HG02678 (cell line): ENCODE measurements around the gene SRP68.
"Not testable (repeated sequence)": the region's sequence is repeated elsewhere in the genome, so short reads cannot be mapped to it uniquely, and the experiment has no call there.

Experiments used
- ATAC-seq: cut with Tn5 transposase; IDR thresholded peaks from one replicate; pipeline ENCODE4 v1.9.1; 2021; ENCODE audit warnings: mild to moderate bottlenecking, moderate library complexity; ENCODE audit not compliant: unreplicated experiment

SRP68 gene

GRCh38 chr17:76077584-76078110, 5.3 kb upstream of the SRP68 start:
- no peak for ATAC-seq

GRCh38 chr17:76076765-76077583, 4.7 kb upstream of the SRP68 start:
- no peak for ATAC-seq

- ATAC-seq: no peak
These were observed 3.9 kb upstream of the SRP68 start for GRCh38 chr17:76076146-76076764.

GRCh38 chr17:76075364-76076145, 3.2 kb upstream of the SRP68 start:
- no peak for ATAC-seq

GRCh38 chr17:76074390-76075363, 2.4 kb upstream of the SRP68 start, which contains the start of gene GALR2:
Gene GALR2 (plus strand): TSS chr17:76074781. CDS start chr17:76074884, 103 bp downstream.
- no peak for ATAC-seq

- no peak for ATAC-seq
These were observed 678 bp downstream of the SRP68 start for GRCh38 chr17:76071531-76072147.

- no peak for ATAC-seq
These were observed 6.5 kb downstream of the SRP68 start for GRCh38 chr17:76065775-76066174.

DNA sequence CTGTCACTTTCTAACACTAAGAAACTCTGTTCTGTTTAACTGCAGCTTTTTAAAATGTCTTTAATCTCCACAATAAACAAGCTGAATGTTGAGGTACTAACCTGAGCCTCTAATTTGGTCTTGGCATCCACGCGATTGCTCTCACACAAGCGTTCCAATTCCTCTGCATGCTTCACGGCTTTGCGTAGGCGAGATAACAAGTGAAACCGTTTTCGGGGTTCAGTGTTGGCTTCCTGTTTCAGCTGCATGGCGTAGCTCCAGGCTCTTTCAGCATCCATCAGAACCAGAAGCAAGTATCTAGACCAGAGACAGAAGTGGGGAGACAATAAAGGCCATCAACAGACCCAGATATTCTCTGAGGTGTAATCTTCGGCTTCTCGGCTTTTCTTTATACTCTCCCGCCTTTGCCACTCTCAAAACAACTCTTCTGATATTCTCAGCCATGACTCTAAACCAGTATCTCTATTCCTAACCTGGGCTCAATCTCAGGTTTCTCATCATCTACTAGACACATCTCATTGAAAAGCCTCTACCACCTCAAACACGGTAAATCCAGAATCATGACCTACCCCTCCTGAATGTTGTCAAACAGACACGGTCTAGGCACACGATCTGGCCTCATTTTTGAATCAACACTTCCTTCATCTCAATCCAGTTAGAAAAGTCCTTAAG, 8.3 kb downstream of the SRP68 start:
- no peak for ATAC-seq

DNA sequence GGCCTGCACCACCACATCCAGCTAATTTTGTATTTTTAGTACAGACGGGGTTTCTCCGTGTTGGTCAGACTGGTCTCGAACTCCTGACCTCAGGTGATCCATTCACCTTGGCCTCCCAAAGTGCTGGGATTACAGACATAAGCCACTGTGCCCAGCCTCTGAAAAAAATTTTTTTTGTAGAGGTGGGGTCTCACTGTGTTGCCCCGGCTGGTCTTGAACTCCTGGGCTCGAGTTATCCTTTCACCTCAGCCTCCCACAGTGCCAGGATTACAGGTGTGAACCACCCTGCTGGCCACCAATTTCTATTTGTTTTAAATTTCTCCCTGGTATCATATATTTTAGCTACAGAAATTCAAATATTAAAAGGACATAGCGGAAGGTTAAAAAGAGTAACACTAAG, 14.1 kb downstream of the SRP68 start:
- not testable (repeated sequence) for ATAC-seq

GRCh38 chr17:76056882-76057281, 15.4 kb downstream of the SRP68 start:
- ATAC-seq: no peak

GRCh38 chr17:76054112-76054476, 18.2 kb downstream of the SRP68 start:
- no peak for ATAC-seq

GRCh38 chr17:76053246-76054111, 18.8 kb downstream of the SRP68 start:
- no peak for ATAC-seq

GRCh38 chr17:76051561-76051960, 20.8 kb downstream of the SRP68 start:
- no peak for ATAC-seq

GRCh38 chr17:76050538-76051467, 21.5 kb downstream of the SRP68 start:
- no peak for ATAC-seq

GRCh38 chr17:76049836-76050537, 22.3 kb downstream of the SRP68 start:
- no peak for ATAC-seq

- no peak for ATAC-seq
These were observed 23.1 kb downstream of the SRP68 start for GRCh38 chr17:76049239-76049638.

DNA sequence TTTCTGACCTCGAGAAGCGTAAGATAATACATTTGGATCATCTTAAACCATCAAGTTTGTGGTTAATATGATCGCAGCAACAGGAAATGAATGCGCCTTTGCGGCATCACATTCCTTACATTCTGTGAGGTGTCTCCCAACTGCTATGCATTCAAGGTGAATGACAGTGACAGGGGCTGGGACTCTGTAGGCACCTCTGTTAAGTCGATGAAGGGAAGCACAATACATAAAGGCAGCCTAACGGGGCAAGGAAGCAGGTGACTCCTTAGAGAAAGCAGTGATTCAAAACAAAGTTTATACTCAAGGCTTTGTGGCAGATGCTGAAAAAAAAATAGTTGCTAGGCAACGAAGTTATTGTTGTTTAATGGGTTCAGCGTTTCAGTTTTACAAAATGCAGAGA, 23.6 kb downstream of the SRP68 start:
- ATAC-seq: no peak
